ENCODE measurements around the gene PIBF1. TPM values are rescaled to one million over a fixed set of nuclear protein-coding genes. Genes with fewer than 3 reads are reported as not detected.
"Not testable (repeated sequence)": the region's sequence is repeated elsewhere in the genome, so short reads cannot be mapped to it uniquely, and the experiment has no call there.

PIBF1 gene
- total RNA-seq, 2 experiments from 2014 or later, result 17.9 to 19.8 TPM

GRCh38 chr13:72998012-72998411 lies 216.1 kb downstream of the PIBF1 start:
- POLR2A ChIA-PET, result no interaction called here
- CTCF ChIA-PET, result no interaction called here

GRCh38 chr13:73000027-73000674 lies 218.2 kb downstream of the PIBF1 start:
- ChIA-PET CTCF (no interaction called here), POLR2A (no interaction called here)

GRCh38 chr13:73001971-73002370 lies 220.0 kb downstream of the PIBF1 start:
- CTCF ChIA-PET, result no interaction called here

GRCh38 chr13:73011751-73012150 lies 229.8 kb downstream of the PIBF1 start:
- CTCF ChIA-PET, result no interaction called here

More at GRCh38 chr13:73001971-73002370, 220.0 kb downstream of the PIBF1 start:
- POLR2A ChIA-PET, result no interaction called here

GRCh38 chr13:73015805-73016204 lies 233.9 kb downstream of the PIBF1 start:
- ChIA-PET CTCF (no interaction called here), POLR2A (no interaction called here)

More at GRCh38 chr13:73011751-73012150, 229.8 kb downstream of the PIBF1 start:
- POLR2A ChIA-PET, result no interaction called here

GRCh38 chr13:73018336-73018735 lies 236.4 kb downstream of the PIBF1 start:
- ChIA-PET POLR2A (interaction anchor here (0.6 kb wide), 1 partner anchor 126 kb away, joined by 5 read pairs; no protein-coding TSS in a partner anchor), CTCF (no interaction called here)

GRCh38 chr13:73025217-73026012 lies 243.5 kb downstream of the PIBF1 start:
- CTCF ChIA-PET, result no interaction called here

GRCh38 chr13:73034901-73035300 lies 253.0 kb downstream of the PIBF1 start:
- ChIA-PET CTCF (no interaction called here), POLR2A (no interaction called here)

More at GRCh38 chr13:73025217-73026012, 243.5 kb downstream of the PIBF1 start:
- POLR2A ChIA-PET, result no interaction called here

GRCh38 chr13:73035660-73036059 lies 253.7 kb downstream of the PIBF1 start:
- CTCF ChIA-PET, result no interaction called here

GRCh38 chr13:73036566-73036965 lies 254.6 kb downstream of the PIBF1 start:
- ChIA-PET POLR2A (no interaction called here), CTCF (no interaction called here)

More at GRCh38 chr13:73035660-73036059, 253.7 kb downstream of the PIBF1 start:
- POLR2A ChIA-PET, result no interaction called here

GRCh38 chr13:73038064-73038463 lies 256.1 kb downstream of the PIBF1 start:
- ChIA-PET CTCF (no interaction called here), POLR2A (no interaction called here)

GRCh38 chr13:73039201-73040108 lies 257.5 kb downstream of the PIBF1 start:
- CTCF ChIA-PET, result no interaction called here

GRCh38 chr13:73040484-73040883 lies 258.6 kb downstream of the PIBF1 start:
- CTCF ChIA-PET, result no interaction called here
- POLR2A ChIA-PET, result no interaction called here

More at GRCh38 chr13:73039201-73040108, 257.5 kb downstream of the PIBF1 start:
- POLR2A ChIA-PET, result no interaction called here

- CTCF ChIA-PET, result interaction anchor here (0.7 kb wide), 1 partner anchor 277 kb away, joined by 4 read pairs; no protein-coding TSS in a partner anchor
- POLR2A ChIA-PET, result no interaction called here
Observed at GRCh38 chr13:73040968-73041596, 259.1 kb downstream of the PIBF1 start.

- ChIA-PET CTCF (no interaction called here), POLR2A (no interaction called here)
Observed at GRCh38 chr13:73045031-73045430, 263.1 kb downstream of the PIBF1 start.

- CTCF ChIA-PET, POLR2A ChIA-PET: not testable (repeated sequence)
Observed at GRCh38 chr13:73048615-73049014, 266.7 kb downstream of the PIBF1 start.

- ChIA-PET POLR2A (no interaction called here), CTCF (no interaction called here)
Observed at GRCh38 chr13:73054712-73055111, 272.8 kb downstream of the PIBF1 start.

- ChIA-PET CTCF (interaction anchor here (0.5 kb wide), 1 partner anchor 228 kb away, joined by 3 read pairs; no protein-coding TSS in a partner anchor), POLR2A (no interaction called here)
Observed at GRCh38 chr13:73055813-73056564, 274.1 kb downstream of the PIBF1 start.

GRCh38 chr13:73056565-73056962 lies 274.6 kb downstream of the PIBF1 start:
- ChIA-PET CTCF (no interaction called here), POLR2A (interaction anchor here (0.5 kb wide), 1 partner anchor 42 kb away, joined by 4 read pairs; no protein-coding TSS in a partner anchor)
